CD14-positive monocyte (primary cell): ENCODE results near the gene KRTAP16-1. TPM values are rescaled to one million over a fixed set of nuclear protein-coding genes. Genes with fewer than 3 reads are reported as not detected.
A peak's percentile ranks its signal among the peaks of the same experiment; 100 is the strongest.

ENCODE experiments used
- DNase-seq, 3 donors: peaks; one replicate each; pipeline ENCODE4 v3.0.0-alpha.2; 2011 to 2022
- H2AFZ ChIP-seq: 2 replicates; pipeline ENCODE4 v1.6.0; 2012; ENCODE audit warnings: mild to moderate bottlenecking, low read depth, low read length, inconsistent platforms; ENCODE audit not compliant: insufficient read depth, poor library complexity, severe bottlenecking
- H3K27ac ChIP-seq, 2 donors: 1 replicate in 1 of 2; 2 replicates in 1 of 2; pipeline ENCODE4 v1.5.1; 2012 to 2013; ENCODE audit warnings: low read length in 2 of 2, control low read depth in 1 of 2, inconsistent platforms in 1 of 2, low read depth in 1 of 2, mild to moderate bottlenecking in 1 of 2
- H3K27me3 ChIP-seq, 2 donors: one replicate each; pipeline versions ENCODE4 v1.6.0 to v1.6.1; 2011 to 2013; ENCODE audit warnings: low read length in 2 of 2; ENCODE audit not compliant: control insufficient read depth in 2 of 2, insufficient read depth in 2 of 2
- H3K36me3 ChIP-seq, 2 donors: replicated peaks in 1 of 2; 1 replicate in 1 of 2; 2 replicates in 1 of 2; pipeline versions ENCODE4 v1.5.1 to v1.6.1; 2012 to 2013; ENCODE audit warnings: low read length in 2 of 2, control low read depth in 1 of 2, inconsistent platforms in 1 of 2, mild to moderate bottlenecking in 1 of 2; ENCODE audit not compliant: insufficient read depth in 2 of 2, control insufficient read depth in 1 of 2
- H3K4me1 ChIP-seq, 2 donors: 1 replicate in 1 of 2; 2 replicates in 1 of 2; pipeline versions ENCODE4 v1.5.1 to v1.6.1; 2012 to 2013; ENCODE audit warnings: low read length in 2 of 2, control low read depth in 1 of 2, inconsistent platforms in 1 of 2, mild to moderate bottlenecking in 1 of 2, moderate library complexity in 1 of 2; ENCODE audit not compliant: insufficient read depth in 2 of 2, control insufficient read depth in 1 of 2
- H3K4me2 ChIP-seq: replicated peaks from 2 replicates; pipeline ENCODE3; 2012; ENCODE audit warnings: low read length, moderate library complexity, mild to moderate bottlenecking; ENCODE audit not compliant: poor library complexity, severe bottlenecking; ENCODE audit errors: extremely low read depth
- H3K4me3 ChIP-seq, 3 experiments: fragments of 200-600 bp in 1 of 3; sonication (generic) in 1 of 3; replicated peaks in 1 of 3; 1 replicate in 2 of 3; 2 replicates in 1 of 3; pipeline ENCODE4 v1.5.1; 2011 to 2013; ENCODE audit warnings: low read length in 3 of 3, mild to moderate bottlenecking in 3 of 3, control low read depth in 2 of 3, low read depth in 2 of 3, inconsistent platforms in 1 of 3, moderate library complexity in 1 of 3
- H3K79me2 ChIP-seq: 2 replicates; pipeline ENCODE4 v1.6.0; 2012; ENCODE audit warnings: mild to moderate bottlenecking, control low read depth, inconsistent platforms, low read length, moderate library complexity; ENCODE audit not compliant: insufficient read depth
- H3K9ac ChIP-seq: 2 replicates; pipeline ENCODE4 v1.6.0; 2017; ENCODE audit warnings: low read length, mild to moderate bottlenecking; ENCODE audit not compliant: insufficient read depth, poor library complexity, severe bottlenecking
- H3K9me3 ChIP-seq, 2 donors: replicated peaks in 1 of 2; 1 replicate in 1 of 2; 2 replicates in 1 of 2; pipeline versions ENCODE4 v1.5.1 to v1.6.1; 2012 to 2013; ENCODE audit warnings: low read length in 2 of 2, control low read depth in 1 of 2; ENCODE audit not compliant: control insufficient read depth in 1 of 2, insufficient read depth in 1 of 2
- H4K20me1 ChIP-seq: 2 replicates; pipeline ENCODE4 v1.6.0; 2012; ENCODE audit warnings: mild to moderate bottlenecking, low read length, control low read depth, moderate library complexity; ENCODE audit not compliant: insufficient read depth
- H3K27ac Mint-ChIP-seq, 7 donors: one replicate each; pipeline ENCODE4 v1.8.0; 2020; ENCODE audit warnings: mild to moderate bottlenecking in 7 of 7, mixed read lengths in 7 of 7, moderate library complexity in 6 of 7, inconsistent platforms in 2 of 7
- H3K27me3 Mint-ChIP-seq, 3 donors: one replicate each; pipeline ENCODE4 v1.8.0; 2021 to 2022; ENCODE audit warnings: low read depth in 3 of 3, mild to moderate bottlenecking in 3 of 3, mixed read lengths in 3 of 3, moderate library complexity in 3 of 3, inconsistent platforms in 1 of 3
- H3K36me3 Mint-ChIP-seq, 2 donors: one replicate each; pipeline ENCODE4 v1.8.0; 2020; ENCODE audit warnings: mixed read lengths in 2 of 2, inconsistent platforms in 1 of 2, mild to moderate bottlenecking in 1 of 2
- H3K4me1 Mint-ChIP-seq: one replicate; pipeline ENCODE4 v1.8.0; 2020; ENCODE audit warnings: mild to moderate bottlenecking, mixed read lengths
- H3K4me3 Mint-ChIP-seq, 2 donors: one replicate each; pipeline ENCODE4 v1.8.0; 2020; ENCODE audit warnings: mild to moderate bottlenecking in 2 of 2, mixed read lengths in 2 of 2, moderate library complexity in 1 of 2
- H3K9me3 Mint-ChIP-seq, 7 donors: one replicate each; pipeline ENCODE4 v1.8.0; 2020 to 2022; ENCODE audit warnings: mixed read lengths in 7 of 7, mild to moderate bottlenecking in 6 of 7, moderate library complexity in 6 of 7, inconsistent platforms in 2 of 7
- CTCF ChIP-seq: fragments of 200-600 bp; IDR thresholded peaks from one replicate; pipeline ENCODE4 v1.8.0; 2022; ENCODE audit warnings: antibody characterized with exemption, mild to moderate bottlenecking
- WGBS: methylation state at CpG from one replicate; pipeline ENCODE4 v1.1.5; 2013; ENCODE audit warnings: missing lambda C conversion rate; ENCODE audit not compliant: insufficient coverage; 5-methylcytosine and 5-hydroxymethylcytosine counted together
- intact Hi-C, 2 donors: fragments of 100-400 bp; cut with micrococcal nuclease; formaldehyde crosslinking; loops; one replicate each; pipeline versions ENCODE4 v1.15.0 to v1.15.1; 2023
- polyA plus RNA-seq, 3 donors: library from polyadenylated mRNA; depleted of rRNA in 1 of 3; unstranded in 2 of 3; stranded (reverse) in 1 of 3; fragments of 300-500 nt in 2 of 3; fragments of >200 nt in 1 of 3; fragmentation: Illumina TruSeq in 2 of 3; gene quantifications; 1 replicate in 2 of 3; 2 replicates in 1 of 3; pipeline ENCODE4 v1.2.3, GENCODE V29; 2012 to 2021

Gene KRTAP16-1
- polyA plus RNA-seq, 3 donors = not detected

GRCh38 chr17:41311111-41311510 lies 2.0 kb upstream of the KRTAP16-1 start:
- no peaks in the 10 kb centered on the region for H4K20me1 ChIP-seq

GRCh38 chr17:41308251-41308917 lies 725 bp downstream of the KRTAP16-1 start:
- Mint-ChIP-seq H3K27ac (peak overlapping the region in 6 of 7 donors; percentile 46 to 81 (median 60)), H3K4me1 (peaks cover 26% of the 10 kb centered on the region), H3K4me3 (peak overlapping the region; percentile 71 to 94), H3K9me3 (peaks cover 10 to 22% (median 17%) of the 10 kb centered on the region in 7 donors), H3K36me3 (peaks cover 2 to 5% of the 10 kb centered on the region in 2 donors), H3K27me3 (peaks cover 3 to 6% (median 4%) of the 10 kb centered on the region in 3 donors)
- H3K27me3 ChIP-seq = no peaks in the 10 kb centered on the region
- peak overlapping the region; percentile 53 for H3K9ac ChIP-seq
- H3K36me3 ChIP-seq = no peaks in the 10 kb centered on the region
- peak; percentile 19 to 33 (median 30) for DNase-seq
- no peaks in the 10 kb centered on the region for H4K20me1 ChIP-seq
- no peaks in the 10 kb centered on the region for H3K79me2 ChIP-seq
- TF ChIP-seq CTCF = no peak
- peaks cover 0 to 10% of the 10 kb centered on the region in 2 donors for H3K9me3 ChIP-seq
- intact Hi-C loops = no loop called here
- WGBS = 1% methylated on average over 10 of the region's 10 CpGs
- peak overlapping the region; percentile 93 for H2AFZ ChIP-seq
- peak overlapping the region; percentile 6 to 60 for H3K27ac ChIP-seq
- peak overlapping the region; percentile 79 for H3K4me2 ChIP-seq
- peaks cover 22 to 25% of the 10 kb centered on the region in 2 donors for H3K4me1 ChIP-seq
- peak overlapping the region; percentile 4 to 69 (median 17) for H3K4me3 ChIP-seq

More at GRCh38 chr17:41311111-41311510, 2.0 kb upstream of the KRTAP16-1 start:
- intact Hi-C loops = no loop called here
- Histone ChIP-seq H2AFZ (no peak overlapping the region), H3K4me2 (no peak overlapping the region), H3K27me3 (no peaks in the 10 kb centered on the region), H3K79me2 (no peaks in the 10 kb centered on the region), H3K9me3 (peaks cover 0 to 10% of the 10 kb centered on the region in 2 donors), H3K4me1 (peaks cover 19 to 20% of the 10 kb centered on the region in 2 donors), H3K9ac (no peak overlapping the region), H3K36me3 (no peaks in the 10 kb centered on the region), H3K4me3 (no peak overlapping the region), H3K27ac (no peak overlapping the region)
- H3K27ac Mint-ChIP-seq = no peak overlapping the region
- H3K36me3 Mint-ChIP-seq = peaks cover 2 to 5% of the 10 kb centered on the region in 2 donors
- H3K4me3 Mint-ChIP-seq = no peak overlapping the region
- WGBS = 100% methylated on average over 1 of the region's 1 CpG
- H3K9me3 Mint-ChIP-seq = peaks cover 10 to 22% (median 17%) of the 10 kb centered on the region in 7 donors
- DNase-seq = no peak
- H3K27me3 Mint-ChIP-seq = peaks cover 4 to 12% (median 4%) of the 10 kb centered on the region in 3 donors
- TF ChIP-seq CTCF = no peak
- H3K4me1 Mint-ChIP-seq = peaks cover 21% of the 10 kb centered on the region
